A549 (cell line): ENCODE measurements around the gene HLF. TPM values are rescaled to one million over a fixed set of nuclear protein-coding genes. Genes with fewer than 3 reads are reported as not detected.

Source experiments
- ATAC-seq, 2 experiments: fragments of 200-7000 bp in 1 of 2; fragments of >200 bp in 1 of 2; cut with Nextera tagmentation in 1 of 2; cut with Tn5 transposase in 1 of 2; 3 replicates each; pipeline versions ENCODE4 v1.8.0 to v1.9.1; 2018 to 2020; ENCODE audit warnings: mild to moderate bottlenecking in 1 of 2, moderate library complexity in 1 of 2
- CTCF ChIA-PET: fragments of 300-600 bp; sonication (Branson Sonifier 250); formaldehyde crosslinking; extraction: SDS; loops from one replicate; lab custom pipeline; 2021; ENCODE audit warnings: antibody characterized with exemption, inconsistent platforms; lab: Yijun Ruan, JAX
- POLR2A ChIA-PET: fragments of 350-600 bp; formaldehyde crosslinking; extraction: SDS; loops from one replicate; lab custom pipeline; 2021; ENCODE audit warnings: antibody characterized with exemption, inconsistent platforms; lab: Yijun Ruan, JAX
- DNase-seq, 2 experiments: peaks; one replicate each; pipeline versions ENCODE4 v3.0.0 to v3.0.0-alpha.2; 2011 to 2016; ENCODE audit warnings: low read depth in 1 of 2, low spot score in 1 of 2
- FAIRE-seq: peaks from 2 replicates; lab custom pipeline; 2011; peaks lifted over from hg19 to GRCh38; lab: Jason Lieb, UNC
- H3K27ac ChIP-seq, 2 experiments: fragments of >200 bp; sonication (Bioruptor Twin); formaldehyde crosslinking; 3 replicates each; pipeline ENCODE4 v1.5.1; 2016 to 2017
- H3K4me1 ChIP-seq: fragments of >200 bp; sonication (Bioruptor Twin); formaldehyde crosslinking; 3 replicates; pipeline ENCODE4 v1.6.1; 2016
- H3K4me2 ChIP-seq: fragments of >200 bp; sonication (Bioruptor Twin); formaldehyde crosslinking; 3 replicates; pipeline ENCODE4 v1.6.1; 2016
- H3K4me3 ChIP-seq: fragments of >200 bp; sonication (Bioruptor Twin); formaldehyde crosslinking; 3 replicates; pipeline ENCODE4 v1.5.1; 2016
- H3K9me3 ChIP-seq: fragments of >200 bp; sonication (Bioruptor Twin); formaldehyde crosslinking; 3 replicates; pipeline ENCODE4 v1.6.1; 2016
- BCL3 ChIP-seq: fragments of >200 bp; sonication (Bioruptor Twin); formaldehyde crosslinking; IDR thresholded peaks from 3 replicates; pipeline ENCODE4 v1.6.1; 2016
- BHLHE40 ChIP-seq: IDR thresholded peaks from 2 replicates; pipeline ENCODE4 v1.6.1; 2012; ENCODE audit warnings: low read depth, low read length, inconsistent platforms
- CBX8 ChIP-seq: fragments of 200-600 bp; sonication (generic); IDR thresholded peaks from 2 replicates; pipeline ENCODE4 v1.6.1; 2016
- CHD2 ChIP-seq: fragments of 150-350 bp; IDR thresholded peaks from 2 replicates; pipeline ENCODE4 v1.6.1; 2014; ENCODE audit warnings: low read length; ENCODE audit not compliant: partially characterized antibody
- CHD4 ChIP-seq: fragments of 200-600 bp; sonication (generic); IDR thresholded peaks from 2 replicates; pipeline ENCODE4 v1.6.1; 2016; ENCODE audit warnings: antibody characterized with exemption, mild to moderate bottlenecking, borderline replicate concordance
- EHF ChIP-seq: fragments of 250-450 bp; sonication (Bioruptor Pico); IDR thresholded peaks from 2 replicates; pipeline ENCODE4 v1.5.0; 2020; ENCODE audit warnings: mild to moderate bottlenecking
- EHMT2 ChIP-seq: fragments of 200-600 bp; sonication (generic); IDR thresholded peaks from 2 replicates; pipeline ENCODE4 v1.6.1; 2016; ENCODE audit warnings: antibody characterized with exemption, low read depth, mild to moderate bottlenecking, moderate library complexity
- EP300 ChIP-seq, 2 experiments: fragments of >200 bp; sonication (Bioruptor Twin); formaldehyde crosslinking; IDR thresholded peaks; 2 replicates in 1 of 2; 3 replicates in 1 of 2; pipeline ENCODE4 v1.6.1; 2016 to 2017
- FOSB ChIP-seq: fragments of 250-450 bp; sonication (Bioruptor Pico); IDR thresholded peaks from 2 replicates; pipeline ENCODE4 v1.5.0; 2020; ENCODE audit warnings: mild to moderate bottlenecking, moderate library complexity
- FOSL2 ChIP-seq, 2 experiments: fragments of 450-650 bp in 1 of 2; fragments of >200 bp in 1 of 2; sonication (Bioruptor Twin) in 1 of 2; formaldehyde crosslinking; IDR thresholded peaks; 2 replicates each; pipeline versions ENCODE4 v1.5.0 to v1.6.1; 2016 to 2020; ENCODE audit warnings: mild to moderate bottlenecking in 1 of 2, moderate library complexity in 1 of 2
- FOXS1 ChIP-seq: fragments of 250-450 bp; sonication (Bioruptor Pico); IDR thresholded peaks from 2 replicates; pipeline ENCODE4 v1.5.0; 2020; ENCODE audit warnings: mild to moderate bottlenecking, moderate library complexity
- GATA3 ChIP-seq: IDR thresholded peaks from 2 replicates; pipeline ENCODE4 v1.6.1; 2012; ENCODE audit warnings: borderline replicate concordance
- HDAC2 ChIP-seq: fragments of 200-600 bp; sonication (generic); IDR thresholded peaks from 2 replicates; pipeline ENCODE4 v1.6.1; 2016
- HEYL ChIP-seq: fragments of 250-450 bp; sonication (Bioruptor Pico); IDR thresholded peaks from 2 replicates; pipeline ENCODE4 v1.8.0; 2021; ENCODE audit warnings: mild to moderate bottlenecking, moderate library complexity
- HOXA7 ChIP-seq: fragments of 250-450 bp; sonication (Bioruptor Pico); IDR thresholded peaks from 2 replicates; pipeline ENCODE4 v1.5.0; 2020; ENCODE audit warnings: mild to moderate bottlenecking, moderate library complexity
- HOXB13 ChIP-seq: fragments of 250-450 bp; sonication (Bioruptor Pico); IDR thresholded peaks from 2 replicates; pipeline ENCODE4 v1.5.0; 2020; ENCODE audit warnings: low read depth, mild to moderate bottlenecking, moderate library complexity
- HOXB5 ChIP-seq: fragments of 250-450 bp; sonication (Bioruptor Pico); IDR thresholded peaks from 2 replicates; pipeline ENCODE4 v1.5.0; 2020; ENCODE audit warnings: mild to moderate bottlenecking, moderate library complexity
- JUN ChIP-seq, 2 experiments: fragments of >200 bp; sonication (Bioruptor Twin); formaldehyde crosslinking; IDR thresholded peaks; 2 replicates in 1 of 2; 3 replicates in 1 of 2; pipeline ENCODE4 v1.6.1; 2016 to 2017
- KDM1A ChIP-seq: fragments of 200-600 bp; sonication (generic); IDR thresholded peaks from 2 replicates; pipeline ENCODE4 v1.6.1; 2016; ENCODE audit warnings: low read depth, mild to moderate bottlenecking
- MAFK ChIP-seq: fragments of 450-650 bp; IDR thresholded peaks from 2 replicates; pipeline ENCODE4 v1.6.1; 2014; ENCODE audit not compliant: partially characterized antibody
- MAZ ChIP-seq: fragments of 150-350 bp; IDR thresholded peaks from 2 replicates; pipeline ENCODE4 v1.6.1; 2014; ENCODE audit warnings: antibody characterized with exemption, low read depth, low read length, borderline replicate concordance
- MYC ChIP-seq: IDR thresholded peaks from 2 replicates; pipeline ENCODE4 v1.6.1; 2012; ENCODE audit warnings: mild to moderate bottlenecking, inconsistent platforms, low read length, improper control_type of control experiment, borderline replicate concordance
- NFE2L2 ChIP-seq: fragments of 150-350 bp; conservative IDR thresholded peaks from 2 replicates; pipeline ENCODE4 v1.6.1; 2014; ENCODE audit warnings: low read length
- NPAS2 ChIP-seq: fragments of 250-450 bp; sonication (Bioruptor Pico); IDR thresholded peaks from 2 replicates; pipeline ENCODE4 v1.8.0; 2022; ENCODE audit warnings: mild to moderate bottlenecking, moderate library complexity, borderline replicate concordance
- NR3C1 ChIP-seq: fragments of >200 bp; sonication (Bioruptor Twin); formaldehyde crosslinking; IDR thresholded peaks from 3 replicates; pipeline ENCODE4 v1.6.1; 2017
- POLR2AphosphoS2 ChIP-seq: conservative IDR thresholded peaks from 2 replicates; pipeline ENCODE4 v1.6.1; 2012; ENCODE audit warnings: low read length, improper control_type of control experiment, inconsistent platforms
- RAD21 ChIP-seq, 2 experiments: fragments of >200 bp in 1 of 2; sonication (Bioruptor Twin) in 1 of 2; formaldehyde crosslinking in 1 of 2; IDR thresholded peaks in 1 of 2; conservative IDR thresholded peaks in 1 of 2; 2 replicates in 1 of 2; 3 replicates in 1 of 2; pipeline ENCODE4 v1.6.1; 2012 to 2018; ENCODE audit warnings: inconsistent platforms in 1 of 2
- RNF2 ChIP-seq: fragments of 200-600 bp; sonication (generic); IDR thresholded peaks from 2 replicates; pipeline ENCODE4 v1.6.1; 2016; ENCODE audit warnings: low read depth, mild to moderate bottlenecking, antibody characterized with exemption, moderate library complexity, borderline replicate concordance
- SREBF2 ChIP-seq: fragments of 450-650 bp; IDR thresholded peaks from 2 replicates; pipeline ENCODE4 v1.6.1; 2014; ENCODE audit warnings: mild to moderate bottlenecking, moderate library complexity
- ZC3H11A ChIP-seq: fragments of 450-650 bp; IDR thresholded peaks from 2 replicates; pipeline ENCODE4 v1.6.1; 2014; ENCODE audit warnings: antibody characterized with exemption, mild to moderate bottlenecking
- ZFP36 ChIP-seq: fragments of 450-650 bp; IDR thresholded peaks from 2 replicates; pipeline ENCODE4 v1.6.1; 2014; ENCODE audit warnings: borderline replicate concordance; ENCODE audit not compliant: partially characterized antibody
- ZNF302 ChIP-seq: fragments of 250-450 bp; sonication (Bioruptor Pico); IDR thresholded peaks from 2 replicates; pipeline ENCODE4 v1.9.0; 2021; ENCODE audit warnings: inconsistent platforms, mild to moderate bottlenecking, moderate library complexity
- WGBS: methylation state at CpG from one replicate; pipeline ENCODE4 v1.1.6; 2017; ENCODE audit errors: missing lambda C conversion rate; 5-methylcytosine and 5-hydroxymethylcytosine counted together
- polyA plus RNA-seq, 4 experiments: library from polyadenylated mRNA; depleted of rRNA in 3 of 4; stranded (reverse); fragments of >200 nt; fragmentation: RNase III in 1 of 4; extraction: RNeasy Plus Mini Kit Qiagen cat#74134 plus additional on column Dnase treatment in 1 of 4; gene quantifications; 2 replicates in 3 of 4; 3 replicates in 1 of 4; pipeline ENCODE4 v1.2.3, GENCODE V29; 2011 to 2017
- TF ChIP-seq, protein P1 (sequence below): fragments of 250-450 bp; sonication (Bioruptor Pico); IDR thresholded peaks from 2 replicates; pipeline ENCODE4 v1.5.0; 2020; ENCODE audit warnings: low read depth, mild to moderate bottlenecking, moderate library complexity

The HLF gene
- polyA plus RNA-seq, 2 of the 4 experiments (the other 2 are of a cell fraction) = 0.35 to 1.0 TPM

DNA sequence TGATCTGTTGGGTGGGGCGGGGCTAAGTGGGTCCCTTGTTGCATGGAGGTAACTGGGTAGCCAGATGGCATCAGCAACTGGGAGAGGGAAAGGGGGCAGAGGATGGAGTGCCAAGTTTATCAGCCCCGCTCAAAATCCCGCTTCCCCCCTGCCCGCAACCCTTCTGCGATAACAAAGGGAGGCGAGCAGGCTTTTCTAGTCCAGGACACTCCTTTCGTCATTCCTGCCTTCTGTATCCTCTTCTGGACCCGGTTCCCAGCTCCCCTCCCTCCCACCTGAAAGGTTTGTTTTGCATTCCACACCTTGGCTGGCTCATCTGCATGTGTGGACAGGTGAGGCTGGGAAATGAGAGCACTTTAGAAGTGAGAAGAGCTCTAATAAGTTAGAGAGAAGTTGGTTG is 53.3 kb downstream of the HLF start:
- TF ChIP-seq CHD4 (no peak), NR3C1 (no peak), SREBF2 (no peak), BHLHE40 (no peak), ZC3H11A (no peak), ZFP36 (no peak), MAFK (no peak), MAZ (no peak), RNF2 (no peak), HDAC2 (no peak), EHF (CRISPR knock-in tag) (no peak), NFE2L2 (no peak), MYC (no peak), EHMT2 (no peak), CHD2 (no peak), HEYL (CRISPR knock-in tag) (no peak), EP300 (IDR thresholded peaks at IDR 0.05) (no peak), POLR2AphosphoS2 (no peak), GATA3 (no peak), CBX8 (no peak)
- ChIA-PET CTCF (interaction anchor here (1.2 kb wide), 1 partner anchor 284 kb away, joined by 3 read pairs; no protein-coding TSS in a partner anchor), POLR2A (no interaction called here)
- whole genome bisulfite sequencing = 75% methylated on average over 8 of the region's 8 CpGs
- H3K4me3 ChIP-seq = no peak overlapping the region
- H3K4me2 ChIP-seq = no peak overlapping the region
- FAIRE-seq = no peak
- H3K9me3 ChIP-seq = no peaks in the 10 kb centered on the region
- H3K4me1 ChIP-seq = no peaks in the 10 kb centered on the region
- H3K27ac ChIP-seq = no peak overlapping the region
- no peak for ATAC-seq
- DNase-seq = no peak

- Histone ChIP-seq H3K4me3 (no peak overlapping the region), H3K9me3 (no peaks in the 10 kb centered on the region), H3K27ac (no peak overlapping the region)
- DNase-seq = no peak
- POLR2A ChIA-PET = no interaction called here
- TF ChIP-seq HOXB5 (CRISPR knock-in tag) (no peak), HOXB13 (no peak), CBX8 (no peak), FOSL2 (IDR thresholded peaks at IDR 0.05) (no peak), FOSL2 (CRISPR knock-in tag; IDR thresholded peaks at IDR 0.05) (no peak), NPAS2 (CRISPR knock-in tag) (no peak), ZFP36 (no peak), EHMT2 (no peak), MAFK (no peak), BCL3 (no peak), KDM1A (no peak), HDAC2 (no peak), FOSB (no peak), RAD21 (conservative IDR thresholded peaks at IDR 0.05 in 1 of 2, IDR thresholded peaks at IDR 0.05 in 1 of 2) (no peak), FOXS1 (CRISPR knock-in tag) (no peak), HOXA7 (CRISPR knock-in tag) (no peak), JUN (IDR thresholded peaks at IDR 0.05) (no peak), ZNF302 (CRISPR knock-in tag) (no peak), NR3C1 (no peak), NFE2L2 (no peak)
- TF ChIP-seq, protein P1, sequence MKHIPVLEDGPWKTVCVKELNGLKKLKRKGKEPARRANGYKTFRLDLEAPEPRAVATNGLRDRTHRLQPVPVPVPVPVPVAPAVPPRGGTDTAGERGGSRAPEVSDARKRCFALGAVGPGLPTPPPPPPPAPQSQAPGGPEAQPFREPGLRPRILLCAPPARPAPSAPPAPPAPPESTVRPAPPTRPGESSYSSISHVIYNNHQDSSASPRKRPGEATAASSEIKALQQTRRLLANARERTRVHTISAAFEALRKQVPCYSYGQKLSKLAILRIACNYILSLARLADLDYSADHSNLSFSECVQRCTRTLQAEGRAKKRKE = no peak
- TF ChIP-seq, all 56 proteins: peak for 0
- 64% methylated on average over 7 of the region's 7 CpGs for WGBS
- Histone ChIP-seq H3K4me1 (no peaks in the 10 kb centered on the region), H3K4me2 (no peak overlapping the region)
- CTCF ChIA-PET = interaction anchor here (1.2 kb wide), 1 partner anchor 283 kb away, joined by 3 read pairs; no protein-coding TSS in a partner anchor
- FAIRE-seq = no peak
- no peak for ATAC-seq
Measured at GRCh38 chr17:55318715-55319487, 54.1 kb downstream of the HLF start.
